Bronchial epithelial cell (primary cell): ENCODE results near the gene NAGLU. TPM values are rescaled to one million over a fixed set of nuclear protein-coding genes. Genes with fewer than 3 reads are reported as not detected.

ENCODE experiments used
- DNase-seq: peaks from one replicate; pipeline ENCODE4 v3.0.0-alpha.2; 2010; ENCODE audit warnings: low read depth
- FAIRE-seq: peaks from 2 replicates; lab custom pipeline; 2011; peaks lifted over from hg19 to GRCh38; lab: Jason Lieb, UNC
- H3K27me3 ChIP-seq: 2 replicates; pipeline ENCODE4 v1.5.1; 2011; ENCODE audit warnings: low read length; ENCODE audit not compliant: control insufficient read depth, insufficient read depth
- H3K36me3 ChIP-seq: 2 replicates; pipeline ENCODE4 v1.5.1; 2011; ENCODE audit warnings: low read length; ENCODE audit not compliant: control insufficient read depth, insufficient read depth
- H3K4me3 ChIP-seq: 2 replicates; pipeline ENCODE4 v1.5.1; 2011; ENCODE audit warnings: mild to moderate bottlenecking, low read depth, low read length, control low read depth
- CTCF ChIP-seq: IDR thresholded peaks from 2 replicates; pipeline ENCODE4 v1.5.1; 2011; ENCODE audit warnings: mild to moderate bottlenecking, moderate library complexity, low read length, control low read depth, inconsistent platforms; ENCODE audit not compliant: insufficient read depth, severe bottlenecking
- total RNA-seq: library from RNA; depleted of rRNA; stranded (reverse); fragments of >200 nt; gene quantifications from 2 replicates; pipeline ENCODE4 v1.2.1, GENCODE V29; 2014

NAGLU gene
- total RNA-seq, 1 donor from 2014 or later, result 14.2 TPM

- DNase-seq, result no peak
- FAIRE-seq, result no peak
- Histone ChIP-seq H3K27me3 (no peaks in the 10 kb centered on the region), H3K4me3 (no peak overlapping the region), H3K36me3 (peaks cover 2% of the 10 kb centered on the region)
- no peak for TF ChIP-seq CTCF
Observed at GRCh38 chr17:42502926-42503325, 33.1 kb upstream of the NAGLU start.

- Histone ChIP-seq H3K4me3 (no peak overlapping the region), H3K27me3 (no peaks in the 10 kb centered on the region), H3K36me3 (peaks cover 4% of the 10 kb centered on the region)
- DNase-seq, result no peak
- FAIRE-seq, result peak; percentile 90
- TF ChIP-seq CTCF, result no peak
Observed at GRCh38 chr17:42507671-42508070, 28.4 kb upstream of the NAGLU start.

- Histone ChIP-seq H3K36me3 (peaks cover 4% of the 10 kb centered on the region), H3K4me3 (no peak overlapping the region), H3K27me3 (no peaks in the 10 kb centered on the region)
- TF ChIP-seq CTCF, result no peak
- no peak for FAIRE-seq
- no peak for DNase-seq
Observed at GRCh38 chr17:42508426-42509165, 27.4 kb upstream of the NAGLU start.

- peaks cover 4% of the 10 kb centered on the region for H3K36me3 ChIP-seq
- H3K4me3 ChIP-seq, result no peak overlapping the region
- DNase-seq (no peak), FAIRE-seq (no peak)
- no peak for TF ChIP-seq CTCF
- no peaks in the 10 kb centered on the region for H3K27me3 ChIP-seq
Observed at GRCh38 chr17:42509409-42509808, 26.6 kb upstream of the NAGLU start.

- peaks cover 4% of the 10 kb centered on the region for H3K36me3 ChIP-seq
- FAIRE-seq (no peak), DNase-seq (no peak)
- H3K27me3 ChIP-seq, result no peaks in the 10 kb centered on the region
- TF ChIP-seq CTCF, result no peak
- no peak overlapping the region for H3K4me3 ChIP-seq
Observed at GRCh38 chr17:42509841-42510240, 26.2 kb upstream of the NAGLU start.

- peaks cover 4% of the 10 kb centered on the region for H3K36me3 ChIP-seq
- TF ChIP-seq CTCF, result no peak
Observed at GRCh38 chr17:42512246-42512645, 23.8 kb upstream of the NAGLU start.

More at GRCh38 chr17:42512246-42512645, 23.8 kb upstream of the NAGLU start:
- DNase-seq (no peak), FAIRE-seq (no peak)
- Histone ChIP-seq H3K4me3 (no peak overlapping the region), H3K27me3 (no peaks in the 10 kb centered on the region)
